Lower leg skin (tissue), 4 donors: ENCODE measurements around the gene ZNF280B. TPM values are rescaled to one million over a fixed set of nuclear protein-coding genes. Genes with fewer than 3 reads are reported as not detected.

Experiments used
- DNase-seq, 2 donors: peaks; one replicate each; pipeline ENCODE4 v3.0.0-alpha.2; 2019; ENCODE audit warnings: low spot score in 2 of 2
- H3K4me3 ChIP-seq: fragments of 200-600 bp; sonication (generic); 2 replicates; pipeline ENCODE4 v1.5.1; 2017; ENCODE audit warnings: mild to moderate bottlenecking, low read depth; ENCODE audit not compliant: poor library complexity, severe bottlenecking
- CTCF ChIP-seq, 3 donors: fragments of 450-650 bp; IDR thresholded peaks; one replicate each; pipeline ENCODE4 v1.5.1; 2016; ENCODE audit warnings: antibody characterized with exemption in 3 of 3, mild to moderate bottlenecking in 3 of 3, moderate library complexity in 2 of 3
- POLR2A ChIP-seq, 2 donors: fragments of 450-650 bp; IDR thresholded peaks; one replicate each; pipeline ENCODE4 v1.6.1; 2016 to 2017; ENCODE audit warnings: antibody characterized with exemption in 2 of 2, mild to moderate bottlenecking in 1 of 2, moderate library complexity in 1 of 2
- WGBS, 2 donors: methylation state at CpG; one replicate each; pipeline ENCODE4 v1.1.5; 2018; 5-methylcytosine and 5-hydroxymethylcytosine counted together
- intact Hi-C: fragments of 100-400 bp; cut with DNase I; formaldehyde crosslinking; loops from one replicate; pipeline ENCODE4 v1.15.0; 2023; ENCODE audit warnings: low total_unique reads
- total RNA-seq, 4 donors: library from RNA; depleted of rRNA; stranded (reverse); fragments of >200 nt; gene quantifications; one replicate each; pipeline ENCODE4 v1.1.0, GENCODE V29; 2016

The ZNF280B gene
- total RNA-seq, 4 donors from 2014 or later: 0.08 to 0.32 (median 0.24) TPM

GRCh38 chr22:22458896-22459588, 49.5 kb downstream of the ZNF280B start:
- TF ChIP-seq POLR2A (IDR thresholded peaks at IDR 0.05) (no peak), CTCF (IDR thresholded peaks at IDR 0.05) (no peak)
- intact Hi-C loops: no loop called here
- no peak overlapping the region for H3K4me3 ChIP-seq
- 80 to 82% methylated on average over 6 of the region's 6 CpGs for WGBS, 2 donors
- no peak for DNase-seq

- 81 to 88% methylated on average over 2 of the region's 2 CpGs for whole genome bisulfite sequencing, 2 donors
- intact Hi-C loops: no loop called here
- no peak overlapping the region for H3K4me3 ChIP-seq
- TF ChIP-seq CTCF (IDR thresholded peaks at IDR 0.05): no peak
- TF ChIP-seq POLR2A (IDR thresholded peaks at IDR 0.05): no peak
- DNase-seq: no peak
Observed at GRCh38 chr22:22458387-22458786, 50.2 kb downstream of the ZNF280B start.

GRCh38 chr22:22454997-22455396, 53.5 kb downstream of the ZNF280B start:
- no peak overlapping the region for H3K4me3 ChIP-seq
- 55 to 72% methylated on average over 3 of the region's 3 CpGs for WGBS, 2 donors
- TF ChIP-seq POLR2A (IDR thresholded peaks at IDR 0.05): no peak
- TF ChIP-seq CTCF (IDR thresholded peaks at IDR 0.05): no peak

GRCh38 chr22:22452996-22453686, 55.4 kb downstream of the ZNF280B start:
- TF ChIP-seq CTCF (IDR thresholded peaks at IDR 0.05) (no peak), POLR2A (IDR thresholded peaks at IDR 0.05) (no peak)
- no peak for DNase-seq
- WGBS, 2 donors: 67 to 78% methylated on average over 6 of the region's 6 CpGs
- no peak overlapping the region for H3K4me3 ChIP-seq
- intact Hi-C loops: no loop called here

More at GRCh38 chr22:22454997-22455396, 53.5 kb downstream of the ZNF280B start:
- no peak for DNase-seq
- intact Hi-C loops: no loop called here

- no peak for DNase-seq
- intact Hi-C loops: no loop called here
- H3K4me3 ChIP-seq: no peak overlapping the region
- 83 to 96% methylated on average over 1 of the region's 1 CpG for WGBS, 2 donors
- TF ChIP-seq CTCF (IDR thresholded peaks at IDR 0.05) (no peak), POLR2A (IDR thresholded peaks at IDR 0.05) (no peak)
Observed at GRCh38 chr22:22452211-22452610, 56.3 kb downstream of the ZNF280B start.
